Tibial nerve (tissue), 4 donors: ENCODE measurements around the gene CPZ.

Experiments used
- CTCF ChIP-seq, 5 experiments: fragments of 200-600 bp in 3 of 5; fragments of 450-650 bp in 2 of 5; sonication (generic) in 3 of 5; IDR thresholded peaks; one replicate each; pipeline ENCODE4 v1.5.1; 2016 to 2019; ENCODE audit warnings: antibody characterized with exemption in 5 of 5, mild to moderate bottlenecking in 3 of 5, moderate library complexity in 2 of 5
- EP300 ChIP-seq, 2 donors: sonication (generic); formaldehyde crosslinking; IDR thresholded peaks; one replicate each; pipeline ENCODE4 v1.6.1; 2017; ENCODE audit warnings: antibody characterized with exemption in 2 of 2, mild to moderate bottlenecking in 1 of 2
- POLR2A ChIP-seq, 2 donors: fragments of 450-650 bp; IDR thresholded peaks; one replicate each; pipeline ENCODE4 v1.6.1; 2017; ENCODE audit warnings: antibody characterized with exemption in 2 of 2, mild to moderate bottlenecking in 2 of 2, moderate library complexity in 2 of 2

- TF ChIP-seq CTCF (IDR thresholded peaks at IDR 0.05): no peak
- TF ChIP-seq EP300 (IDR thresholded peaks at IDR 0.05): no peak
- TF ChIP-seq POLR2A (IDR thresholded peaks at IDR 0.05): no peak
Measured at GRCh38 chr4:8571702-8572685, 20.6 kb upstream of the CPZ start.
